IPS-NIHi7 (cell line): ENCODE measurements around the gene PRKAG3.
"Not testable (repeated sequence)": the region's sequence is repeated elsewhere in the genome, so short reads cannot be mapped to it uniquely, and the experiment has no call there.

Experiments
- DNase-seq: peaks from one replicate; pipeline ENCODE4 v3.0.0; 2012; ENCODE audit warnings: mixed read lengths; ENCODE audit errors: extremely low spot score

Gene PRKAG3

DNA sequence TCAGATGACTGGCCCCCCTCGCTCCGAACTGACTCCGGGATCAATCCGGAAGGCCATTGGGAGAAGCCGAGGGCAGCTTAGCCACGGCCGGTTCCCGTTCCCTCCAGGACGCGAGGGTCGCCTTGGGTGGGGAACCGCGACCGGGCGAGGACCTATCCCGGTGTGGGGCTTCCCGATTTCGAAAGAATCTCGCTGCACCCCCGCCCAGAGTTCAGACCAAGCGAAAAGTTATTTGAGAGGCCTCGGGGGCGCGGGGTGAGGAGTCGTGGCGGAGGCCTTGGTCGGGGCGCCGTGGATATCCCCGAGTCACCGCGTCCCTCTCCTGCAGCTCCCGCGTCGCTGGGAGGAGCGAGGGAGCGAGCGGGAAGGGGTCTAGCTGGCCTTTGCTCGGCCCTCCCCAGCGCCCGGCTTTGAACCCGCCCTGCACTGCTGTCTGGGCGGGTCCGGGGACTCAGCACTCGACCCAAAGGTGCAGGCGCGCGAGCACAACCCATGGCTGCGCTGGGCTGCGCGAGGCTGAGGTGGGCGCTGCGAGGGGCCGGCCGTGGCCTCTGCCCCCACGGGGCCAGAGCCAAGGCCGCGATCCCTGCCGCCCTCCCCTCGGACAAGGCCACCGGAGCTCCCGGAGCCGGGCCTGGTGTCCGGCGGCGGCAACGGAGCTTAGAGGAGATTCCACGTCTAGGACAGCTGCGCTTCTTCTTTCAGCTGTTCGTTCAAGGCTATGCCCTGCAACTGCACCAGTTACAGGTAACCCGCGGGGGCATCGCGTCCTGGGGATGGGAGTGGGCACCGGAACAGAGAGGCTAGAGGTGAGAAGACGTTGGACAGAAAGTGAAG lies 49.7 kb downstream of the PRKAG3 start, which contains the start of gene CYP27A1:
Gene CYP27A1, plus strand, starts transcription at position 457 of the 837 bp plus-strand sequence. Its CDS starts 36 bp downstream, at position 493.
- DNase-seq: peak; percentile 75

DNA sequence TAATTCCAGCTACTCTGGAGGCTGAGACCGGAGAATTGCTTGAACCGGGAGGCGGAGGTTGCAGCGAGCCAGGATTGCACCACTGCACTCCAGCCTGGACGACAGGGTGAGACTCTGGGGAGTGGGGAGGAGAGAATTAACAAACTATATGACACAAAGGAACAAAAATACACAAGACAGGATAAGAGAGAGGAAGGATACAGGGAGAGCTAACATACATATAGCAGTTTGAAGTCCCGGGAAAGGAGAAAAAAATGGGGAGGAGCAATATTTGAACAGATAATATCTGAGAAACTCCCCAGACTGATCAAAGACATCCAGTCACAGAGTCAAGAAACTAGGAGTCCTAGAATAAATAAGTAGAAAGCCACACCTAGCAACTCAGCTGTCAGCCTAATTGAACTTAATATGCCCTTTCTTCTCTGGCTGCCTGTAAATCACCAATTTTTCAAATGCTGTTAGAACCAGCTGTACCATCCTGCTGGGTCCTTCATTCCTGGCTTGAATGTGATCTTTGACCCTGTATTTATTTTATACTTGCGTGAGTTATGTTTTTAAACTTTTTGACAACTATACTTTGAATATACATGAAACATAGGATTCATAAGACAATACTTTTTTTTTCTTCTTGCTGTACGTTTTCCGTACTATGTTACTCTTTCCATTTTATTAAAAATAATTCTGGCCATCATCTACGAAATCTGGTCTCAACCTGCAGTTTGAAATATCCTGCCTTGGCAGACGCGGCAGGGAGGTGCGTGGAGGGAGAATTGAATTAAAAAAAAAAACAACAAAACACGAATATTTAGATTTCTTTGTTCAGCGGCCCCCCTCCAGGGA lies 50.5 kb downstream of the PRKAG3 start:
- no peak for DNase-seq

DNA sequence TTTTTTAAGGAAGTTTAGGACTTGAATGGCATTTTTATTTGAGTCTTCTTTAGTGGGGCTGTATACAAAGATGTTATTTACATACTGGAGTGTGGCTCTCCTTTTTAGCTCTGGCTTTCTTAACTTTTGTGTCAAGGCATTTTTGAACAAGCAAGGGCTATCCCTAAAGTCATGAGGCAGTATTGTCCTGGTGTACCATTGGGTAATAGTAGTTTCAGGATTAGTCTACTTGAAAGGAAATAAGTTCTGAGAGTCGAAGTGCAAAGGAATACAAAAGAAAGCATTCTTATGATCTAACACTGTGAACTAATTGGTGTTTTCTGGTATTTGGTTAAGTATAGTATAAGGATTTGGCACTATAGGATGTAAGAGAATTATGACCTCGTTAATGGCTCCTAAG lies 51.6 kb downstream of the PRKAG3 start:
- no peak for DNase-seq

DNA sequence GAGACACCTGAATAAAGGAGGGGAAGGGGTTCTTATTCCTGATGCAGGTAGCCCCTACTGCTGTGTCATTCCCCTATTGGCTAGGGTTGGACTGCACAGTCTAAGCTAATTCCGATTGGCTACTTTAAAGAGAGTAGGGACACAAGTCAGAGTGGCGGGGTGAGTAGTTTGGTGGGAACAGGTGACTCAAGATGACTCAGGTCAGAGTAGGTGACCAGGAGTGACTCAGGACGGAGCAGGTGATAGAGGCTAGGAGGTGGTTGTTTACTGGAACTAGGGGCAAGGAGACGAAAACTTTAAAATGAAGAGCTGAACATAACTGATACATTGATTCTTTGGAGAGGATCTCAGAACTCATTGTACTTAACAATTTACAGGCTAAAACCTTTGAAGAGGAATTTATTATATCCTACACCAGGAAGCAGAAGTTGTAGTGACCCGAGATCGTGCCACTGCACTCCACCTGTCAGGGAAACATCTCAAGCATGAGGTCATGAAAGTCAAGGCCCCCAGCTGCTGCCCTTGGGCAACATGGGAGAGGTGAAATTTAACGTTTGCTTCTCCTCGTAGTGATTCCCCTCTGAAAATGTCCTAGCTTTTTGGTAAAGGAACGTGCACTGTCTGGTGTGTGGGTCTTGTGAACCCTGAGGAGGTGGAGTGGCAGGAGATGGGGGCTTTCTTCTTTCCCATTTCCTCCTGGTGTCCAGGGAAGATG lies 54.2 kb downstream of the PRKAG3 start:
- no peak for DNase-seq

GRCh38 chr2:218776488-218776887 lies 55.1 kb downstream of the PRKAG3 start:
- DNase-seq: no peak

DNA sequence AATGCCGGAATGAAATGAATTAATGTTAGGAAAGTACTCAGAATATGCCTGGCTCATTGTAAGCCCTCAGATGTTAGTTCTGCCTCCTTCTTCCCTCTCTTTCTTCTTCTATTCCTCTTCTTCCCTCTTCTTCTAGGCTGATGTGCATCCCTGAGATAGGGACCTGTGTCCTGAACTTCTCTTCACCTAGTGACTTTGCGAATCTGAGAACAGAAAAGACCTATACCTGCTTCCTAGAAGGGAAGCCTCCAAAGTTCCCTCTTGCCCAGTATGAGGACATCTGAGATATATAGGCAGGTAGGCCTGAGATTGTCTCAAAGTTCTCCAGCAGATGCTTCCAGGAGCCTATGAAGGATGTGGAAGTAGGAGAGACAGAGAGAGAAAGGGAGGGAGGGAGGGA lies 57.7 kb downstream of the PRKAG3 start:
- no peak for DNase-seq

- not testable (repeated sequence) for DNase-seq
These were observed 58.8 kb downstream of the PRKAG3 start for GRCh38 chr2:218772759-218773158.
